T-helper 9 cell (primary cell): ENCODE measurements around the gene MSH5.
"Not testable (repeated sequence)": the region's sequence is repeated elsewhere in the genome, so short reads cannot be mapped to it uniquely, and the experiment has no call there.

Source experiments
- DNase-seq: peaks from one replicate; pipeline ENCODE4 v3.0.0-alpha.2; 2020

Gene MSH5

GRCh38 chr6:31779908-31780307 lies 40.1 kb downstream of the MSH5 start:
- DNase-seq = no peak

- DNase-seq = no peak
Measured at GRCh38 chr6:31780507-31781243, 40.9 kb downstream of the MSH5 start.

GRCh38 chr6:31781244-31782125 lies 41.7 kb downstream of the MSH5 start:
- DNase-seq = no peak

GRCh38 chr6:31782126-31782855 lies 42.5 kb downstream of the MSH5 start:
- DNase-seq = no peak

- no peak for DNase-seq
Measured at GRCh38 chr6:31784098-31784925, 44.5 kb downstream of the MSH5 start.

- no peak for DNase-seq
Measured at GRCh38 chr6:31785475-31785874, 45.7 kb downstream of the MSH5 start.

- no peak for DNase-seq
Measured at GRCh38 chr6:31791324-31792089, 51.7 kb downstream of the MSH5 start.

GRCh38 chr6:31792090-31792374 lies 52.2 kb downstream of the MSH5 start:
- DNase-seq = no peak

GRCh38 chr6:31792761-31793171 lies 53.0 kb downstream of the MSH5 start:
- DNase-seq = no peak

GRCh38 chr6:31793927-31794245 lies 54.1 kb downstream of the MSH5 start:
- not testable (repeated sequence) for DNase-seq

- DNase-seq = no peak
Measured at GRCh38 chr6:31794294-31794865, 54.6 kb downstream of the MSH5 start.

GRCh38 chr6:31794866-31795615 lies 55.2 kb downstream of the MSH5 start:
- no peak for DNase-seq

- DNase-seq = peak; percentile 74
Measured at GRCh38 chr6:31795616-31796298, 56.0 kb downstream of the MSH5 start, which contains the start of gene VARS1. Gene VARS1, minus strand, starts transcription at chr6:31795752. Its CDS starts 535 bp downstream, at chr6:31795217.

- DNase-seq = no peak
Measured at GRCh38 chr6:31796993-31797385, 57.2 kb downstream of the MSH5 start.

GRCh38 chr6:31797588-31797987 lies 57.8 kb downstream of the MSH5 start:
- DNase-seq = peak; percentile 24

- no peak for DNase-seq
Measured at GRCh38 chr6:31799781-31800180, 60.0 kb downstream of the MSH5 start.

- not testable (repeated sequence) for DNase-seq
Measured at GRCh38 chr6:31801031-31801927, 61.5 kb downstream of the MSH5 start.

GRCh38 chr6:31805939-31806469 lies 66.2 kb downstream of the MSH5 start:
- no peak for DNase-seq
